Thoracic aorta (tissue), 2 donors: ENCODE results near the gene SKA1. TPM values are rescaled to one million over a fixed set of nuclear protein-coding genes. Genes with fewer than 3 reads are reported as not detected.

ENCODE experiments used
- ATAC-seq: fragments of 150-250 bp; one replicate; pipeline ENCODE4 v1.8.0; 2017; ENCODE audit warnings: low read depth; ENCODE audit not compliant: insufficient number of reproducible peaks, low FRiP score
- DNase-seq: peaks from one replicate; pipeline ENCODE4 v3.0.0-alpha.2; 2020; ENCODE audit warnings: low spot score
- H3K27ac ChIP-seq, 2 donors: fragments of 200-600 bp; sonication (generic); 1 replicate in 1 of 2; 2 replicates in 1 of 2; pipeline ENCODE4 v1.5.1; 2016; ENCODE audit warnings: mild to moderate bottlenecking in 2 of 2, moderate library complexity in 2 of 2
- H3K27me3 ChIP-seq: fragments of 200-600 bp; sonication (generic); replicated peaks from 2 replicates; pipeline ENCODE4 v1.6.0; 2016; ENCODE audit warnings: mild to moderate bottlenecking; ENCODE audit not compliant: insufficient read depth
- H3K36me3 ChIP-seq: fragments of 200-600 bp; sonication (generic); one replicate; pipeline ENCODE4 v1.5.1; 2016
- H3K4me1 ChIP-seq, 2 donors: fragments of 200-600 bp; sonication (generic); 1 replicate in 1 of 2; 2 replicates in 1 of 2; pipeline versions ENCODE4 v1.5.1 to v1.6.0; 2016; ENCODE audit warnings: low read depth in 2 of 2, mild to moderate bottlenecking in 1 of 2; ENCODE audit not compliant: control insufficient read depth in 1 of 2
- H3K4me3 ChIP-seq: fragments of 200-600 bp; sonication (generic); 2 replicates; pipeline ENCODE4 v1.5.1; 2016; ENCODE audit warnings: mild to moderate bottlenecking
- H3K9me3 ChIP-seq: fragments of 200-600 bp; sonication (generic); 2 replicates; pipeline ENCODE4 v1.5.1; 2016
- CTCF ChIP-seq: fragments of 200-600 bp; sonication (generic); IDR thresholded peaks from one replicate; pipeline ENCODE4 v1.5.1; 2019; ENCODE audit warnings: antibody characterized with exemption
- total RNA-seq, 2 donors: library from RNA; depleted of rRNA; stranded (reverse); fragments of >200 nt; gene quantifications; one replicate each; pipeline versions ENCODE4 v1.1.0 to v1.2.3, GENCODE V29; 2016

The SKA1 gene
- total RNA-seq, 2 donors from 2014 or later = not detected

DNA sequence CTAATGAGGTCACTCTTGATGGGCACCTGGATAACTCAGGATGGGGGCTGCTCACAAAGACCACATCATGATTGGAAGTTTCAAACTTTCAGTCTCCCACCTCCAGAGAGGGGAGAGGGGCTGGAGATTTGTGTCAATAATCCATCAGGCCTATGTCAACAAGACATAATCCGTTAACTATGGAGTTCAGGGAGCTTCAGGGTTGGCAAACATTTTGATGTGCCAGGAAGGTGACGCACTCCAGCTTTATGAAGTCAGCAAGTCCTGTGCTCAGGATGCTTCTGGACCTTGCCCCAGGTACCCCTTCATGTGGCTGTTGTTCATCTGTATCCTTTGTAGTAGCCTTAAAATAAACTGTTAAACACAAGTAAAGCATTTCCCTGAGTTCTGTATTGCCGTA, 19.0 kb downstream of the SKA1 start:
- Histone ChIP-seq H3K36me3 (no peaks in the 10 kb centered on the region), H3K27ac (no peak overlapping the region), H3K9me3 (no peaks in the 10 kb centered on the region), H3K27me3 (no peaks in the 10 kb centered on the region), H3K4me1 (no peaks in the 10 kb centered on the region), H3K4me3 (no peak overlapping the region)
- TF ChIP-seq CTCF = no peak
- ATAC-seq (no peak), DNase-seq (no peak)

DNA sequence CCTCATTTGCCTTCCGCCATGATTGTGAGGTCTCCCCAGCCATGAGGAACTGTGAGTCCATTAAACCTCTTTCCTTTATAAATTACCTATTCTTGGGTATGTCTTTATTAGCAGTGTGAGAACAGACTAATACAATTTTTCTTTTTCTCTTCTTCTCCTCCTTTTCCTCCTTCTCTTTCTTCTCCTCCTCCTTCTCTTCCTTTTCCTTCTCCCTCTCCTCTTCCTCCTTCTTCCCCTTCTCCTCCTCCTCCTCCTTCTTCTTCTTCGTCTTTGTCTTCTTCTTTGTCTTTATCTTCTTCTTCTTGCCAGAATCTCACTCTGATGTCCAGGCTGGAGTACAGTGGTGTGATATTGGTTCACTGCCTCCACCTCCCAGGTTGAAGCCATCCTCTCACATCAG, 20.2 kb downstream of the SKA1 start:
- H3K27ac ChIP-seq = no peak overlapping the region
- H3K9me3 ChIP-seq = no peaks in the 10 kb centered on the region
- no peak for ATAC-seq
- H3K4me1 ChIP-seq = no peaks in the 10 kb centered on the region
- peaks cover 5% of the 10 kb centered on the region for H3K27me3 ChIP-seq
- H3K4me3 ChIP-seq = no peak overlapping the region
- no peaks in the 10 kb centered on the region for H3K36me3 ChIP-seq
- DNase-seq = no peak
- TF ChIP-seq CTCF = no peak

DNA sequence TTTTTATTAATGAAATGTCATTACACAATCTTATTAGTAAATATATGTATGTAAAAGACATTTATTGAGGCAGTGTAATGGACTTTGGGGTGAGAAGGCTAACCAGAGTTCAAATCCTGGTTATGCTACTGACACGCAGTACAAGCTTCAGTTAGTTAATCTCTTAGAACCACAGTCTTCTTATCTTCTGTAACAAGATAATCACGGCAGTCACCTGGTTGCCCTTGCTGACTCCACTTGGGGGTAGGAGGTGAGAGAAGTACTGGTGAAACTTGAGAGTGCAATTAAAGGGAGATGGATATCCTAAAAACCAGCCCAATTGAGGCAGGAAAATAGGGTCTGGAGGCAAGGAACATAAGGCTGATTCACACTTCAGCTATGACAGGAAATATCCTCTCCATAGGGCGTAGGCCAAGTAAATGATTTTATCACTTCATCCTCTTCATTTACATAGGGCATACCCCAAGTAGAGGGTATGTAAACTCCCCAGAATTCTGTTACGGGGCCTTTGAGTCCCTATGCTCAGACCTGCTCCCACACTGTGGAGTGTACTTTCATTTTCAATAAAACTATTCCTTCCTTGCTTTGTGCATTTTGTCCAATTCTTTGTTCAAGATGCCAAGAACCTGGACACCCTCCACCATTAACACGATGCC, 21.3 kb downstream of the SKA1 start:
- no peak for ATAC-seq

DNA sequence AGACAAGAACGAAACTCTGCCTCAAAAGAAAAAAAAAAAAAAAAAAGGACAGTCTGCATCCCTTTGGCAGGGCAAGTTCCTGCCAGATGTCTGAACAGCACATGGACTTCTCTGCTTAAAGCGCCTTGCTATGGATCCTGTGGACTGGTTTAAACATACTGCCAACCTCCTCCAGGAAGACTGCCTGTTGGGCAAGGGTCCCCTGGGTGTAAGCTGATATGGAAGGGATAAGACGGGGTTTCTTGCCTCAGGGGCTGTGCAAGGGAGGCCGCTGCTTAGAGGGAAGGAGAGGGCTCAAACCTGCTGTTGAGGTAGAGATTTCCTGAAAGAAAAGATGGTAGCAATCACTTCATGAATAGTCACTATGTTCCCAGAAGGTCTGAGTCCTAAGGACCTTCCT, 22.2 kb downstream of the SKA1 start:
- Histone ChIP-seq H3K9me3 (no peaks in the 10 kb centered on the region), H3K4me3 (no peak overlapping the region), H3K36me3 (no peaks in the 10 kb centered on the region), H3K27me3 (peaks cover 12% of the 10 kb centered on the region), H3K4me1 (no peaks in the 10 kb centered on the region), H3K27ac (no peak overlapping the region)
- TF ChIP-seq CTCF = no peak
- ATAC-seq = no peak
- no peak for DNase-seq

More for the DNA sequence above, 21.3 kb downstream of the SKA1 start:
- peaks cover 5% of the 10 kb centered on the region for H3K27me3 ChIP-seq
- H3K36me3 ChIP-seq = no peaks in the 10 kb centered on the region
- H3K9me3 ChIP-seq = no peaks in the 10 kb centered on the region
- no peak overlapping the region for H3K4me3 ChIP-seq
- TF ChIP-seq CTCF = no peak
- no peaks in the 10 kb centered on the region for H3K4me1 ChIP-seq
- DNase-seq = no peak
- no peak overlapping the region for H3K27ac ChIP-seq

DNA sequence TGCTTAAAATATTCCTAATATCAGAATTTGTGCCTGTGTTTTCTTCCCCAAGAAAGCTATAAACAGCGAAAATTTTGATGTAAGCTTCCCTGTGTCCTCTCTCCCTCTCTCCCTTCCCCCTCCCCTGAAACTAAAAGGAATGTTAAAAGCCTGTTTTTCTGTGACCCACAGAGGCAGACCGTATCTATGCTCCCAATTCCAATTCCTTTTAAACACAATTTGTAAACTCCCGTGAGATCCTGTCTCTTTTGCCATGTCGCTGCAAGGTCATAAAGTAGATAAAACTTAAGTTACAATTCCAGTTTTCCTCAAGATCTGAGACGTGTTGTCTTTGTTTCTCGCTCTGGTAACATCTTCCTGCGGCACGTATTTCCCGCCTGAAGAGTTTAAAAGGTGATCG, 23.3 kb downstream of the SKA1 start:
- ATAC-seq (no peak), DNase-seq (no peak)
- no peak for TF ChIP-seq CTCF
- Histone ChIP-seq H3K4me1 (no peaks in the 10 kb centered on the region), H3K27me3 (peaks cover 14% of the 10 kb centered on the region), H3K27ac (no peak overlapping the region), H3K4me3 (no peak overlapping the region), H3K36me3 (no peaks in the 10 kb centered on the region), H3K9me3 (no peaks in the 10 kb centered on the region)
